Measurements from ENCODE around the gene ANKRD65. TPM values are rescaled to one million over a fixed set of nuclear protein-coding genes. Genes with fewer than 3 reads are reported as not detected.

Gene ANKRD65
- polyA plus RNA-seq, 1 donor (not counting 4 experiments of a cell fraction or from before 2014, with no cell fraction given) = 4.6 TPM

DNA sequence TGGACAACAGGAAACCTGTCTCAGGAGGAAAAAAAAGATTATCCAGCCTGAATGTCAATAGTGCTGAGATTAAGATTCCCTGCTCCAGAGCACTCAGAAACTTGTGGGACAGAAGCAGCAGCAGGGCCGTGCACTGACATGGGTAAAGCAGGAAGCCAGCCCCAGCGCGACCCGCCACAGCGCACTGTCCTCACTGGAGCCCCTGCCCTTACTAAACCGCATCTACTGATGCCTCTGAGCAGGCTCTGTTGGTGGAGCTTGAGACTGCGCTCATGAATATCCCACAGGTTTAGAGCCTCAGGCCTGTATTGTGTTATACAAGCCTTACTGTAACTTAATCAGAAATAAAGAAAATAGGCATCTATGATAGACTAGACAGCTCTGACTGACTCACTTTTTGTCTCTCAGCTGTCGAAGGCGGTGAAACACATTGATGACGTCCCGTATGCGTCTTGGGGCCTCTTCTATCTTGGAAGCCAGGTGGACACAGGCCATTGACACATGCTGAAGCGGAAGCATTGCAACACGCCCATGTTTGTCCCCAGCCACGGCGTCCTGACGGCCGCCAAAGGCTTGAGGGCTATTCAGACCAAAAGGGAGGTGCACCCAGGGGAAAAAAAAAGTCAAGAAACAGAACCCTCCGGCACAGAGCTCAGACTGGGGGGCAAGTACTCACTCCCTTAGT is 23.1 kb downstream of the ANKRD65 start:
- H2AFZ ChIP-seq (ENCODE audit: control insufficient read depth, low read length) = no peak overlapping the region

DNA sequence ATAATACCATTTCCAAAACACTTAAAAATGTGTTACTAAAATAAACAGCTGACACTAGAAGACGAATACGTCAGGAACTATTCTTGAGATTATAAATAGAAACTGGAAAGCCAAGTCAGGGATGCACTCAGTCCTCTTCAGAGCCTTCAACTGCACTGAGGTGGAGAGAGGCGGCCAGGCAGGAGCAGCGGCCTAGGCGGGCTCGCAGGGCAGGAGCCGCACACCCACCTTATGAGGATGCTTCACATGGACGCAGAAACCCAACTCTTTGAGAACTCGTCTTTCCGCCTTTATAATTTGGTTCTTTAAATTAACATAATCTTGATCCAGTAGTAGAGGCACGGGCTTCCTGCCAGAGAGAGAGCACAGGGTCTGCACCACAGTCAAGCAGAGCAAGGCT is 25.9 kb downstream of the ANKRD65 start:
- Histone ChIP-seq H3K9me1 (ENCODE audit: control insufficient read depth, extremely low read depth, insufficient read depth, low read length) (no peaks in the 10 kb centered on the region), H3K4me3 (ENCODE audit: control insufficient read depth in 2 of 3, extremely low read depth in 1 of 3, insufficient read depth in 2 of 3, low read depth in 1 of 3, low read length in 3 of 3) (no peak overlapping the region), H2AFZ (ENCODE audit: control insufficient read depth, low read length) (no peak overlapping the region), H3K79me2 (ENCODE audit: control insufficient read depth, insufficient read depth, low read length) (peaks cover 58% of the 10 kb centered on the region), H3K36me3 (ENCODE audit: control insufficient read depth in 2 of 2, extremely low read depth in 1 of 2, insufficient read depth in 2 of 2, low read length in 2 of 2) (peaks cover 45 to 53% of the 10 kb centered on the region in 2 experiments), H3K27me3 (ENCODE audit: control insufficient read depth, extremely low read depth, insufficient read depth, low read length) (no peaks in the 10 kb centered on the region), H3K4me2 (ENCODE audit: control insufficient read depth, extremely low read depth, insufficient read depth, low read depth, low read length) (no peak overlapping the region), H4K20me1 (ENCODE audit: control insufficient read depth, extremely low read depth, insufficient read depth, low read length) (no peaks in the 10 kb centered on the region), H3K27ac (ENCODE audit: control insufficient read depth, insufficient read depth, low read length) (no peak overlapping the region), H3K9me3 (ENCODE audit: control insufficient read depth, low read depth, low read length) (no peaks in the 10 kb centered on the region), H3K9ac (ENCODE audit: control insufficient read depth, extremely low read depth, insufficient read depth, low read length) (no peak overlapping the region), H3K4me1 (ENCODE audit: control insufficient read depth, extremely low read depth, insufficient read depth, low read length) (peaks cover 9% of the 10 kb centered on the region)
- FAIRE-seq (no peak), DNase-seq (ENCODE audit: low read depth, low spot score) (no peak)
- no peak for TF ChIP-seq EZH2 (IDR thresholded peaks at IDR 0.05; ENCODE audit: low read length)
- no peak for TF ChIP-seq CTCF (optimal IDR thresholded peaks at IDR 0.05 in 1 of 3, IDR thresholded peaks at IDR 0.05 in 1 of 3, conservative IDR thresholded peaks at IDR 0.05 in 1 of 3; ENCODE audit: extremely low read depth in 1 of 3, insufficient read depth in 2 of 3, low read length in 3 of 3)
- dilution Hi-C loops (cut with MboI; ENCODE audit: extremely low pct_ligation_motif_present, low sequenced_read_pairs) = no loop called here

More for the DNA sequence above, 23.1 kb downstream of the ANKRD65 start:
- dilution Hi-C loops (cut with MboI; ENCODE audit: extremely low pct_ligation_motif_present, low sequenced_read_pairs) = no loop called here
- peak overlapping the region; percentile 90 for H3K9ac ChIP-seq (ENCODE audit: control insufficient read depth, extremely low read depth, insufficient read depth, low read length)
- H3K4me2 ChIP-seq (ENCODE audit: control insufficient read depth, extremely low read depth, insufficient read depth, low read depth, low read length) = peak overlapping the region; percentile 98
- no peaks in the 10 kb centered on the region for H3K9me1 ChIP-seq (ENCODE audit: control insufficient read depth, extremely low read depth, insufficient read depth, low read length)
- no peak for DNase-seq (ENCODE audit: low read depth, low spot score)
- peaks cover 69% of the 10 kb centered on the region for H3K79me2 ChIP-seq (ENCODE audit: control insufficient read depth, insufficient read depth, low read length)
- H3K9me3 ChIP-seq (ENCODE audit: control insufficient read depth, low read depth, low read length) = no peaks in the 10 kb centered on the region
- H3K36me3 ChIP-seq (ENCODE audit: control insufficient read depth in 2 of 2, extremely low read depth in 1 of 2, insufficient read depth in 2 of 2, low read length in 2 of 2) = peaks cover 34 to 53% of the 10 kb centered on the region in 2 experiments
- H3K4me3 ChIP-seq (ENCODE audit: control insufficient read depth in 2 of 3, extremely low read depth in 1 of 3, insufficient read depth in 2 of 3, low read depth in 1 of 3, low read length in 3 of 3) = peak overlapping the region; percentile 92 to 97 (median 97)
- peak overlapping the region; percentile 84 for H3K27ac ChIP-seq (ENCODE audit: control insufficient read depth, insufficient read depth, low read length)
- peaks cover 7% of the 10 kb centered on the region for H4K20me1 ChIP-seq (ENCODE audit: control insufficient read depth, extremely low read depth, insufficient read depth, low read length)
- FAIRE-seq = no peak
- TF ChIP-seq CTCF (optimal IDR thresholded peaks at IDR 0.05 in 1 of 3, IDR thresholded peaks at IDR 0.05 in 1 of 3, conservative IDR thresholded peaks at IDR 0.05 in 1 of 3; ENCODE audit: extremely low read depth in 1 of 3, insufficient read depth in 2 of 3, low read length in 3 of 3) = no peak
- TF ChIP-seq EZH2 (IDR thresholded peaks at IDR 0.05; ENCODE audit: low read length) = no peak
- H3K27me3 ChIP-seq (ENCODE audit: control insufficient read depth, extremely low read depth, insufficient read depth, low read length) = no peaks in the 10 kb centered on the region
- H3K4me1 ChIP-seq (ENCODE audit: control insufficient read depth, extremely low read depth, insufficient read depth, low read length) = peaks cover 35% of the 10 kb centered on the region
